Mesothelial cell of epicardium (in vitro differentiated cells): ENCODE results near the gene DIDO1. TPM values are rescaled to one million over a fixed set of nuclear protein-coding genes. Genes with fewer than 3 reads are reported as not detected.

Experiments used
- DNase-seq, 2 experiments: peaks; one replicate each; pipeline ENCODE4 v3.0.0; 2021; ENCODE audit warnings: low spot score in 2 of 2; ENCODE audit not compliant: unreplicated experiment in 2 of 2
- H3K27ac Mint-ChIP-seq: 2 replicates; pipeline ENCODE4 v1.8.0; 2021; ENCODE audit warnings: mixed read lengths
- H3K27me3 Mint-ChIP-seq: 2 replicates; pipeline ENCODE4 v1.8.0; 2021; ENCODE audit warnings: low read depth, mixed read lengths
- H3K36me3 Mint-ChIP-seq: 2 replicates; pipeline ENCODE4 v1.8.0; 2021; ENCODE audit warnings: mixed read lengths
- H3K4me1 Mint-ChIP-seq: 2 replicates; pipeline ENCODE4 v1.8.0; 2021; ENCODE audit warnings: mixed read lengths
- H3K4me3 Mint-ChIP-seq: 2 replicates; pipeline ENCODE4 v1.8.0; 2021; ENCODE audit warnings: mild to moderate bottlenecking, moderate library complexity, mixed read lengths
- H3K9me3 Mint-ChIP-seq: 2 replicates; pipeline ENCODE4 v1.8.0; 2021; ENCODE audit warnings: mixed read lengths
- CTCF ChIP-seq: fragments of 200-600 bp; sonication (generic); IDR thresholded peaks from one replicate; pipeline ENCODE4 v1.5.0; 2021; ENCODE audit warnings: antibody characterized with exemption; ENCODE audit not compliant: unreplicated experiment
- total RNA-seq: library from RNA; stranded (reverse); gene quantifications from 3 replicates; pipeline ENCODE4 v1.2.1, GENCODE V29; 2021

Gene DIDO1
- total RNA-seq, 1 donor from 2014 or later = 73.1 TPM

DNA sequence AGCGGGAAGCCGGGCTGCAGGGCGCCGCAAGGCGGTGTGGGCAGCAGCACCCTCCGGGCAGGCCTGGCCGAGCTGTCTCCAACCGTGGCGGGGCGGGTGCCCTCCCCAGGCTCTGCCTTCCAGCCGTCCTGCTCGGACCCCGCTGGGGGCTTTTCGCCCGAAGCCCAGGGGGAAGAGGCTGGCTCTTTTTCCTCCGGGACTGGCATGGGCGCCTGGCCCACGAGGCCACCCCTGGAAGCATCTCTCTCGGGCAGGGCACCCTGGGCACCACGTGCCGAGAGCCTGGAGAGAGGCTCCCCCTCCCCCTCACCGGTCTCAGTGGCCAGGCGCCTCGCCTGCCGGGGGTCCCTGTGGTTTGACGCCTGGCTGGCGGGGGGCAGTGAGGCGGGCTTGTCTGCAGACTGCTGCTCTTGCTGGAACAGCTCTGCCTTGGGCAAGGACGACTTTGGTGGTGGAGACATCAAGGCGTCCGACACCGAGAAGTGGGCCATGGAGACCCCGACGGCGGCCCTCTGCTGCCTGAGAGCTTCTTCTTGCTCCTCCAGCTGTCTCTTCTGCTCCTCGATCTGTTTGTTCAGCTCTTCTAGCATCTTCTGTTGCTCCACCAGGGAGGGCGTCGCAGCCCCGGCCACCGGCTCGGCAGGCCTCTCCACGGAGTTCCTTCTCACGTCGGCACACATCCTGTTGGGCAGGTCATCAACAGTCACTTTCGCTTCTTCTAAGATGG, 45.2 kb downstream of the DIDO1 start:
- peaks cover under 1% of the 10 kb centered on the region for H3K4me1 Mint-ChIP-seq
- DNase-seq = no peak
- TF ChIP-seq CTCF = no peak
- H3K9me3 Mint-ChIP-seq = no peaks in the 10 kb centered on the region
- no peak overlapping the region for H3K4me3 Mint-ChIP-seq
- no peaks in the 10 kb centered on the region for H3K27me3 Mint-ChIP-seq
- H3K27ac Mint-ChIP-seq = no peak overlapping the region
- H3K36me3 Mint-ChIP-seq = peaks cover 10% of the 10 kb centered on the region

DNA sequence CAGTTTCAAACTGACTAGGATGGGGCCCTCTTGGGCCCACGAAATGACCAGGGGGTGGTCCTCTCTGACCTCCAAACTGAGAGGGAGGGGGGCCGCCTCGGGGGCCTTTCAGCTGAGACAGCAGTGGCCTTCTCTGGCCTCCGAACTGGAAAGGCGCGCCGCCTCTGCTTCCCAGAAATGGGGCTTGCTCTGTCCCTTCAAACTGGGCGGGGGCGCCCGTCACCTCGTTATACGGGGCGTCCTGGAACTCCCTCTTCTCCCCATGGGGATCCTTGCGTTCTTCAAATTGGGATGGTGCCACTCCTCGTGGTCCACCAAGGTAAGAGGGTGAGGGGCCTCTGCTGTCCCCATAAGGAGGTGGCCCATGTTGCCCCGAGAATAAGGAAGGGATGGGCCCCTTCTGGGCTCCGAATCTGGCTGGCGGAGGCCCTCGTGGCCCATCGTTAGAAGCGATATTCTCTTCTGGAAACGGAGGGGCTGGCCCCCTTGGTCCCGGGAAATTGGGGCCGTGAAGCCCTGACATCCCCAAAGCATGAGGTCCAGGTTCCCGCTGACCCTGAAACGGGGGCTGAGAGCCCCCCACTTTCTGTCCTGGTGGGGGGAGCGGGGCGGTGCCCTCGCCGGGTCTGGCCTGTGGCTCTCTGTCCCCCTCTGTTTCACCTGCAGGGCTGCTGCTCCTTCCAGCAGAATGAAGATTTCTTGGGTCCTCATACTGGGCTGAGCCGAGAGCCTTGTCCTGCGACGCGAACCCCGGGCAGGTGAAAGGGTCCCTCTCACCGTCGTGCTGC, 46.0 kb downstream of the DIDO1 start:
- H3K27me3 Mint-ChIP-seq = no peaks in the 10 kb centered on the region
- no peak overlapping the region for H3K4me3 Mint-ChIP-seq
- peaks cover 8% of the 10 kb centered on the region for H3K4me1 Mint-ChIP-seq
- H3K27ac Mint-ChIP-seq = no peak overlapping the region
- no peak for TF ChIP-seq CTCF
- no peaks in the 10 kb centered on the region for H3K9me3 Mint-ChIP-seq
- no peak for DNase-seq
- peaks cover 10% of the 10 kb centered on the region for H3K36me3 Mint-ChIP-seq

- no peak for DNase-seq
- no peak overlapping the region for H3K4me3 Mint-ChIP-seq
- no peaks in the 10 kb centered on the region for H3K27me3 Mint-ChIP-seq
- no peak for TF ChIP-seq CTCF
- peaks cover 12% of the 10 kb centered on the region for H3K4me1 Mint-ChIP-seq
- no peak overlapping the region for H3K27ac Mint-ChIP-seq
- no peaks in the 10 kb centered on the region for H3K9me3 Mint-ChIP-seq
- H3K36me3 Mint-ChIP-seq = peaks cover 10% of the 10 kb centered on the region
Observed at GRCh38 chr20:62879275-62880146, 46.8 kb downstream of the DIDO1 start.

- H3K4me1 Mint-ChIP-seq = peaks cover 20% of the 10 kb centered on the region
- H3K9me3 Mint-ChIP-seq = no peaks in the 10 kb centered on the region
- no peak for TF ChIP-seq CTCF
- peaks cover 10% of the 10 kb centered on the region for H3K36me3 Mint-ChIP-seq
- H3K4me3 Mint-ChIP-seq = no peak overlapping the region
- H3K27ac Mint-ChIP-seq = peak overlapping the region; percentile 2
- no peak for DNase-seq
- no peaks in the 10 kb centered on the region for H3K27me3 Mint-ChIP-seq
Observed at GRCh38 chr20:62878244-62879038, 47.9 kb downstream of the DIDO1 start.
